K562 (cell line): ENCODE results near the gene PPT2. TPM values are rescaled to one million over a fixed set of nuclear protein-coding genes. Genes with fewer than 3 reads are reported as not detected.

Source experiments
- BDP1 ChIP-seq: IDR thresholded peaks from 3 replicates; pipeline ENCODE4 v1.6.1; 2011; ENCODE audit not compliant: insufficient read length, insufficient read depth
- BMI1 ChIP-seq: fragments of 150-350 bp; IDR thresholded peaks from 2 replicates; pipeline ENCODE4 v1.6.1; 2014; ENCODE audit warnings: low read length
- CBFA2T3 ChIP-seq: fragments of 450-650 bp; IDR thresholded peaks from 2 replicates; pipeline ENCODE4 v1.6.1; 2017
- ELF1 ChIP-seq: fragments of 200-800 bp; sonication (Bioruptor generic); IDR thresholded peaks from 2 replicates; pipeline ENCODE4 v1.6.1; 2016; ENCODE audit warnings: missing genetic modification characterization, missing compliant biosample characterization
- ETS1 ChIP-seq: conservative IDR thresholded peaks from 2 replicates; pipeline ENCODE4 v1.6.1; 2011; ENCODE audit warnings: low read depth, mild to moderate bottlenecking, low read length; ENCODE audit not compliant: control insufficient read depth
- FOXJ2 ChIP-seq: fragments of 200-800 bp; sonication (Bioruptor generic); IDR thresholded peaks from 2 replicates; pipeline ENCODE4 v1.6.1; 2016; ENCODE audit warnings: missing genetic modification characterization, missing compliant biosample characterization
- KDM2B ChIP-seq: fragments of 250-450 bp; sonication (Bioruptor Pico); IDR thresholded peaks from 2 replicates; pipeline ENCODE4 v1.8.0; 2021; ENCODE audit warnings: mild to moderate bottlenecking, moderate library complexity
- MTA2 ChIP-seq: fragments of 450-650 bp; IDR thresholded peaks from 2 replicates; pipeline ENCODE4 v1.6.1; 2016; ENCODE audit warnings: low read depth
- MYC ChIP-seq, 2 experiments: fragments of 250-450 bp in 1 of 2; sonication (Bioruptor Pico) in 1 of 2; IDR thresholded peaks; 2 replicates each; pipeline versions ENCODE4 v1.5.1 to v1.6.1; 2012 to 2021; ENCODE audit warnings: low read depth in 2 of 2, borderline replicate concordance in 1 of 2, improper control_type of control experiment in 1 of 2, low read length in 1 of 2, mild to moderate bottlenecking in 1 of 2, moderate library complexity in 1 of 2
- MYNN ChIP-seq, 2 experiments: sonication (generic); formaldehyde crosslinking in 1 of 2; IDR thresholded peaks; 2 replicates each; pipeline versions ENCODE4 v1.5.0 to v1.6.1; 2016 to 2020; ENCODE audit warnings: antibody characterized with exemption in 1 of 2, missing genetic modification reagents in 1 of 2
- NCOA6 ChIP-seq: fragments of 450-650 bp; IDR thresholded peaks from 2 replicates; pipeline ENCODE4 v1.6.1; 2017; ENCODE audit warnings: mild to moderate bottlenecking
- NONO ChIP-seq, 2 experiments: fragments of 200-400 bp in 1 of 2; fragments of 450-650 bp in 1 of 2; formaldehyde crosslinking in 1 of 2; IDR thresholded peaks; 2 replicates each; pipeline ENCODE4 v1.6.1; 2017; ENCODE audit warnings: low read depth in 2 of 2, mild to moderate bottlenecking in 2 of 2, moderate library complexity in 2 of 2, low read length in 1 of 2
- NUFIP1 ChIP-seq: fragments of 450-650 bp; IDR thresholded peaks from 2 replicates; pipeline ENCODE4 v1.6.1; 2018; ENCODE audit not compliant: partially characterized antibody
- SIRT6 ChIP-seq: IDR thresholded peaks from one replicate; pipeline ENCODE4 v1.6.1; 2012; ENCODE audit warnings: low read depth, mild to moderate bottlenecking, control low read depth, inconsistent platforms, low read length, moderate library complexity
- SMAD1 ChIP-seq: fragments of 150-350 bp; IDR thresholded peaks from 2 replicates; pipeline ENCODE4 v1.6.1; 2014; ENCODE audit warnings: low read length, low read depth; ENCODE audit not compliant: partially characterized antibody
- SP1 ChIP-seq: sonication (generic); formaldehyde crosslinking; IDR thresholded peaks from 2 replicates; pipeline ENCODE4 v1.8.1; 2022; ENCODE audit warnings: mild to moderate bottlenecking, missing genetic modification reagents
- STAG1 ChIP-seq: sonication (generic); formaldehyde crosslinking; IDR thresholded peaks from 2 replicates; pipeline ENCODE4 v1.5.0; 2020; ENCODE audit warnings: missing genetic modification reagents, borderline replicate concordance
- UBTF ChIP-seq, 2 experiments: IDR thresholded peaks; 2 replicates each; pipeline ENCODE4 v1.6.1; 2012; ENCODE audit warnings: improper control_type of control experiment in 2 of 2, low read depth in 2 of 2, low read length in 2 of 2, borderline replicate concordance in 1 of 2
- ZBTB33 ChIP-seq: sonication (generic); formaldehyde crosslinking; IDR thresholded peaks from 2 replicates; pipeline ENCODE4 v1.8.1; 2023; ENCODE audit warnings: mild to moderate bottlenecking, missing genetic modification reagents
- ZNF3 ChIP-seq: fragments of 250-450 bp; sonication (Bioruptor Pico); IDR thresholded peaks from 2 replicates; pipeline ENCODE4 v1.5.0; 2021; ENCODE audit warnings: mild to moderate bottlenecking, moderate library complexity
- ZNF41 ChIP-seq: fragments of 250-450 bp; sonication (Bioruptor Pico); conservative IDR thresholded peaks from 2 replicates; pipeline ENCODE4 v1.4.0; 2020; ENCODE audit warnings: mild to moderate bottlenecking
- ZNF431 ChIP-seq: sonication (generic); formaldehyde crosslinking; IDR thresholded peaks from 2 replicates; pipeline ENCODE4 v1.8.0; 2022; ENCODE audit warnings: mild to moderate bottlenecking, missing genetic modification reagents
- ZNF436 ChIP-seq: fragments of 250-450, 450-650 bp; sonication (Bioruptor Pico); formaldehyde crosslinking; IDR thresholded peaks from 2 replicates; pipeline ENCODE4 v1.7.0; 2020; ENCODE audit warnings: mild to moderate bottlenecking
- ZNF695 ChIP-seq: fragments of 450-650 bp; formaldehyde crosslinking; IDR thresholded peaks from 2 replicates; pipeline ENCODE4 v1.4.0; 2020; ENCODE audit warnings: mild to moderate bottlenecking, moderate library complexity
- polyA plus RNA-seq, 8 experiments: library from polyadenylated mRNA; depleted of rRNA in 4 of 8; stranded (reverse) in 5 of 8; unstranded in 3 of 8; fragments of >200 nt; fragmentation: Nextera tagmentation in 2 of 8; fragmentation: Illumina TruSeq in 1 of 8; extraction: Ambion mirVana in 2 of 8; extraction: Trizol in 1 of 8; gene quantifications; 2 replicates each; pipeline versions ENCODE4 v1.2.1 to v1.2.3, GENCODE V29; 2011 to 2014; ENCODE audit warnings: inconsistent platforms in 1 of 8, missing spikeins in 1 of 8
- total RNA-seq, 7 experiments: library from RNA; depleted of rRNA in 6 of 7; stranded (reverse); fragments of >200 nt in 6 of 7; fragmentation: Illumina TruSeq in 2 of 7; extraction: Trizol in 2 of 7; gene quantifications; 2 replicates each; pipeline versions ENCODE4 v1.2.1 to v1.2.3, GENCODE V29; 2011 to 2021; ENCODE audit warnings: low replicate concordance in 1 of 7

Gene PPT2
- total and polyA plus RNA-seq, 9 of the 15 experiments (the other 6 are each of a cell fraction or from before 2014, with no cell fraction given), result 27.4 to 98.8 (median 69.9) TPM

- TF ChIP-seq UBTF (IDR thresholded peaks at IDR 0.05; ENCODE audit: borderline replicate concordance in 1 of 2, low read depth in 2 of 2, low read length in 2 of 2), result no peak
- no peak for TF ChIP-seq ZNF695 (CRISPR knock-in tag)
- TF ChIP-seq BDP1, result no peak
- TF ChIP-seq ZNF431 (CRISPR knock-in tag), result no peak; the same call in 1 of the 2 replicates
- TF ChIP-seq ZNF3, result no peak
- TF ChIP-seq ELF1 (tag), result no peak
- peak; percentile 81 for TF ChIP-seq SP1 (CRISPR knock-in tag)
- TF ChIP-seq SIRT6, result no peak
- TF ChIP-seq SMAD1, result no peak
- TF ChIP-seq STAG1 (CRISPR knock-in tag), result no peak
- TF ChIP-seq BMI1, result peak; percentile 90
- TF ChIP-seq MYC (IDR thresholded peaks at IDR 0.05; ENCODE audit: low read depth, low read length), result peak; percentile 38; the same call in 1 of the 2 replicates
- TF ChIP-seq MYC (CRISPR knock-in tag; IDR thresholded peaks at IDR 0.05; ENCODE audit: borderline replicate concordance, low read depth), result no peak
- no peak for TF ChIP-seq ZBTB33 (CRISPR knock-in tag)
- TF ChIP-seq FOXJ2 (tag), result peak; percentile 94
- TF ChIP-seq NONO (IDR thresholded peaks at IDR 0.05; ENCODE audit: low read depth in 2 of 2, low read length in 1 of 2), result no peak
- TF ChIP-seq NCOA6, result no peak
- no peak for TF ChIP-seq CBFA2T3
- no peak for TF ChIP-seq KDM2B (CRISPR knock-in tag)
- TF ChIP-seq MTA2, result no peak
- TF ChIP-seq MYNN (IDR thresholded peaks at IDR 0.05), result no peak; the same call in none of the 2 replicates
- no peak for TF ChIP-seq MYNN (CRISPR knock-in tag; IDR thresholded peaks at IDR 0.05)
- TF ChIP-seq ZNF41, result no peak
- no peak for TF ChIP-seq NUFIP1
- TF ChIP-seq ZNF436 (CRISPR knock-in tag), result no peak
- TF ChIP-seq ETS1, result no peak
Observed at GRCh38 chr6:32177788-32178546, 24.0 kb downstream of the PPT2 start, which contains the start of gene RNF5 (continued).
